Panc1 (cell line): ENCODE measurements around the gene FOXF2. TPM values are rescaled to one million over a fixed set of nuclear protein-coding genes. Genes with fewer than 3 reads are reported as not detected.

Experiments
- ATAC-seq: fragments of 200-7000 bp; cut with Tn5 transposase; 2 replicates; pipeline ENCODE4 v1.9.1; 2020; ENCODE audit warnings: mild to moderate bottlenecking, moderate library complexity
- BruUV-seq: library from RNA; stranded (reverse); fragments of 400-500 nt; replicated peaks from 2 replicates; lab custom pipeline; 2021; lab: Mats Ljungman, UMichigan
- CTCF ChIA-PET: fragments of 300-600 bp; sonication (Branson Sonifier 250); formaldehyde crosslinking; loops from one replicate; lab custom pipeline; 2022; ENCODE audit warnings: antibody characterized with exemption; lab: Charles Lee
- POLR2A ChIA-PET: fragments of 300-600 bp; sonication (Branson Sonifier 250); formaldehyde crosslinking; loops from one replicate; lab custom pipeline; 2022; ENCODE audit warnings: antibody characterized with exemption; lab: Charles Lee
- DNase-seq: peaks from one replicate; pipeline ENCODE4 v3.0.0-alpha.2; 2010; ENCODE audit warnings: low read depth, low spot score
- H3K27ac ChIP-seq: 2 replicates; pipeline ENCODE4 v1.5.1; 2011; ENCODE audit warnings: mild to moderate bottlenecking, low read length, inconsistent platforms
- H3K27me3 ChIP-seq: fragments of 200-500 bp; sonication (Bioruptor generic); 2 replicates; pipeline ENCODE4 v1.6.0; 2014; ENCODE audit warnings: low read length, inconsistent platforms; ENCODE audit not compliant: control insufficient read depth, insufficient read depth
- H3K36me3 ChIP-seq: fragments of 200-500 bp; sonication (Bioruptor generic); 2 replicates; pipeline ENCODE4 v1.5.1; 2014; ENCODE audit warnings: inconsistent platforms, mild to moderate bottlenecking, low read length, moderate library complexity; ENCODE audit not compliant: control insufficient read depth, insufficient read depth
- H3K4me1 ChIP-seq: 2 replicates; pipeline ENCODE4 v1.5.1; 2011; ENCODE audit warnings: inconsistent platforms, mild to moderate bottlenecking, low read length, moderate library complexity; ENCODE audit not compliant: control insufficient read depth, insufficient read depth
- H3K4me3 ChIP-seq, 2 experiments: 2 replicates each; pipeline ENCODE4 v1.5.1; 2011 to 2012; ENCODE audit warnings: low read depth in 2 of 2, low read length in 2 of 2, mild to moderate bottlenecking in 2 of 2, inconsistent platforms in 1 of 2, moderate library complexity in 1 of 2
- H3K9me3 ChIP-seq: fragments of 200-500 bp; sonication (Bioruptor generic); 2 replicates; pipeline ENCODE4 v1.5.1; 2014; ENCODE audit warnings: low read depth, mild to moderate bottlenecking, inconsistent platforms, low read length, moderate library complexity; ENCODE audit not compliant: control insufficient read depth, insufficient read depth
- CTCF ChIP-seq: fragments of 450-650 bp; IDR thresholded peaks from 2 replicates; pipeline ENCODE4 v1.5.1; 2017; ENCODE audit warnings: mild to moderate bottlenecking
- POLR2AphosphoS5 ChIP-seq: IDR thresholded peaks from 2 replicates; pipeline ENCODE4 v1.6.1; 2012; ENCODE audit warnings: mild to moderate bottlenecking, low read depth, low read length, moderate library complexity
- REST ChIP-seq, 2 experiments: IDR thresholded peaks; 2 replicates each; pipeline ENCODE4 v1.6.1; 2011 to 2012; ENCODE audit warnings: low read depth in 2 of 2, control low read depth in 1 of 2, low read length in 1 of 2, mild to moderate bottlenecking in 1 of 2, moderate library complexity in 1 of 2; ENCODE audit not compliant: insufficient read depth in 1 of 2
- SIN3A ChIP-seq: IDR thresholded peaks from 2 replicates; pipeline ENCODE4 v1.6.1; 2012; ENCODE audit warnings: low read depth, mild to moderate bottlenecking, low read length, moderate library complexity, borderline replicate concordance; ENCODE audit not compliant: insufficient read depth
- TCF7L2 ChIP-seq: IDR thresholded peaks from 2 replicates; pipeline ENCODE4 v1.6.1; 2011; ENCODE audit warnings: mild to moderate bottlenecking, low read depth, low read length, inconsistent platforms
- in situ Hi-C: cut with HindIII; loops from 2 replicates; pipeline ENCODE4 v1.10.0; 2016; ENCODE audit warnings: low sequenced_read_pairs, low pct_unique_long_range_greater_than_20kb
- intact Hi-C: fragments of 100-400 bp; cut with micrococcal nuclease; formaldehyde crosslinking; loops from one replicate; pipeline ENCODE4 v1.10.0; 2022; ENCODE audit not compliant: unreplicated experiment
- total RNA-seq: library from RNA; stranded (reverse); gene quantifications from one replicate; pipeline ENCODE4 v1.2.1, GENCODE V29; 2021; ENCODE audit not compliant: unreplicated experiment

FOXF2 gene
- total RNA-seq, 1 experiment from 2014 or later: 12.7 TPM

- in situ Hi-C loops: no loop called here
- TF ChIP-seq REST (IDR thresholded peaks at IDR 0.05; ENCODE audit: insufficient read depth in 1 of 2, low read depth in 2 of 2, low read length in 1 of 2): no peak
- TF ChIP-seq POLR2AphosphoS5: no peak
- no peak for TF ChIP-seq TCF7L2
- TF ChIP-seq SIN3A: no peak
- no peak for TF ChIP-seq CTCF
- BruUV-seq: no TSS peak
- H3K4me1 ChIP-seq: peaks cover 10% of the 10 kb centered on the region
- H3K9me3 ChIP-seq: no peaks in the 10 kb centered on the region
- H3K27me3 ChIP-seq: no peaks in the 10 kb centered on the region
- ChIA-PET CTCF (no interaction called here), POLR2A (no interaction called here)
- H3K4me3 ChIP-seq: no peak overlapping the region
- no peak for DNase-seq
- H3K27ac ChIP-seq: no peak overlapping the region
- intact Hi-C loops: no loop called here
- H3K36me3 ChIP-seq: no peaks in the 10 kb centered on the region
- ATAC-seq: no peak
Observed at GRCh38 chr6:1378065-1379016, 11.0 kb upstream of the FOXF2 start.

DNA sequence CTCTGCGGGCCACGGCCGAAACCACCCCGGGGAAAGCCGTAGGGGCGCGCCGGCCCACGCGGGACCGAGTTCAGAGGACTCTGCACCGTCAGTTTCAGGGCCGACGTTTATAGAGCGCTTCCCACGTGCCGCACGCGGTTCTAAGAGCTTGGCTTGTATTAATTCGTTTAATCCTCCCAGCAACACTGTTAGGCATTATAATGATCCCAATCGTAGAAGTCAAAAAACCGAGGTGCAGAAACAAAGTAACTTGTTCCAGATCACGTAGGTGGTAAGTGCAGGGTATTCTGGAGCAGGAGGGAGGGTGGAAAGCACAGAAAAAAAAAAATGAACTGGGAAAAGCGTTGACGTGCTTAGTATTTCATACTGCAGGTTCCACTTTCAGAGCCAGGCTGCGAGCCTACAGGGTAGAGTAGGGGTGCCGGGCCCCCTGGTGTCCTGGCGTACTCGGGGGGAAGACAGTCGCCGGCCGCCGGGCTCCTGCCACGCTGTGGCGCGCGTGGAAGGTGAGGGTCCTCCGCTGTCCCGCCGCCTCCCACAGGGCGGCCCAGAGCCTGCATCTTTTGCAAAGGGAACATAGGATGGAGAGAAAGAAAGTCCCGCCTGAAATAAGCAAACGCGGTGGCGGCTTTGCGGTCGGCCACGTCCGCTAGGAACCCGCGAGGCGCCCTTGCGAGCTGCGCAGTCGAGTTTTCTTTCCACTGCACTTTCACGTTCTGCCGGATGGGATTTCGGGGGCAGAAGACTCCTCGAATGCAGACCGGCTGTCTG lies 10.2 kb upstream of the FOXF2 start:
- H3K27me3 ChIP-seq: no peaks in the 10 kb centered on the region
- no peaks in the 10 kb centered on the region for H3K9me3 ChIP-seq
- no peak for ATAC-seq
- no peak overlapping the region for H3K4me3 ChIP-seq
- in situ Hi-C loops (no loop called here), intact Hi-C loops (no loop called here)
- no peaks in the 10 kb centered on the region for H3K36me3 ChIP-seq
- DNase-seq: no peak
- ChIA-PET POLR2A (no interaction called here), CTCF (no interaction called here)
- TF ChIP-seq TCF7L2: no peak
- TF ChIP-seq REST (IDR thresholded peaks at IDR 0.05; ENCODE audit: insufficient read depth in 1 of 2, low read depth in 2 of 2, low read length in 1 of 2): no peak
- TF ChIP-seq POLR2AphosphoS5: no peak
- TF ChIP-seq SIN3A: no peak
- TF ChIP-seq CTCF: no peak
- peaks cover 10% of the 10 kb centered on the region for H3K4me1 ChIP-seq
- BruUV-seq: no TSS peak
- no peak overlapping the region for H3K27ac ChIP-seq
